Esophagus (tissue), 2 donors: ENCODE measurements around the gene ZBTB47. TPM values are rescaled to one million over a fixed set of nuclear protein-coding genes. Genes with fewer than 3 reads are reported as not detected.

Experiments
- H3K27ac ChIP-seq, 2 donors: one replicate each; pipeline ENCODE4 v1.5.1; 2013; ENCODE audit warnings: low read depth in 2 of 2, mild to moderate bottlenecking in 2 of 2, inconsistent platforms in 1 of 2, low read length in 1 of 2, moderate library complexity in 1 of 2
- H3K27me3 ChIP-seq, 2 donors: one replicate each; pipeline ENCODE4 v1.6.1; 2013; ENCODE audit warnings: low read length in 2 of 2, control low read depth in 1 of 2, mild to moderate bottlenecking in 1 of 2; ENCODE audit not compliant: insufficient read depth in 2 of 2, control insufficient read depth in 1 of 2
- H3K36me3 ChIP-seq, 2 donors: one replicate each; pipeline ENCODE4 v1.6.1; 2013; ENCODE audit warnings: low read length in 1 of 2; ENCODE audit not compliant: control insufficient read depth in 2 of 2, insufficient read depth in 2 of 2
- H3K4me1 ChIP-seq, 2 donors: one replicate each; pipeline ENCODE4 v1.6.1; 2013; ENCODE audit warnings: low read length in 1 of 2; ENCODE audit not compliant: control insufficient read depth in 2 of 2, insufficient read depth in 2 of 2
- H3K4me3 ChIP-seq, 2 donors: one replicate each; pipeline ENCODE4 v1.5.1; 2013; ENCODE audit warnings: low read length in 2 of 2, mild to moderate bottlenecking in 2 of 2, low read depth in 1 of 2, moderate library complexity in 1 of 2
- H3K9me3 ChIP-seq, 2 donors: one replicate each; pipeline ENCODE4 v1.6.1; 2013; ENCODE audit warnings: mild to moderate bottlenecking in 2 of 2, low read depth in 1 of 2, low read length in 1 of 2, moderate library complexity in 1 of 2; ENCODE audit not compliant: control insufficient read depth in 2 of 2, insufficient read depth in 1 of 2
- WGBS, 2 donors: extraction: QIAGEN DNeasy Blood & Tissue Kit; methylation state at CpG; one replicate each; pipeline ENCODE4 v1.1.7; 2013; 5-methylcytosine and 5-hydroxymethylcytosine counted together
- polyA plus RNA-seq, 2 donors: library from polyadenylated mRNA; stranded (reverse); fragments of 200-250 nt; gene quantifications; one replicate each; pipeline ENCODE4 v1.2.3, GENCODE V29; 2013
- donor health status: healthy with polysubstance abuse.
- donor health status: Bipolar disorder and iron deficiency.

ZBTB47 gene
- polyA plus RNA-seq, 2 donors = 3.5 to 6.0 TPM

DNA sequence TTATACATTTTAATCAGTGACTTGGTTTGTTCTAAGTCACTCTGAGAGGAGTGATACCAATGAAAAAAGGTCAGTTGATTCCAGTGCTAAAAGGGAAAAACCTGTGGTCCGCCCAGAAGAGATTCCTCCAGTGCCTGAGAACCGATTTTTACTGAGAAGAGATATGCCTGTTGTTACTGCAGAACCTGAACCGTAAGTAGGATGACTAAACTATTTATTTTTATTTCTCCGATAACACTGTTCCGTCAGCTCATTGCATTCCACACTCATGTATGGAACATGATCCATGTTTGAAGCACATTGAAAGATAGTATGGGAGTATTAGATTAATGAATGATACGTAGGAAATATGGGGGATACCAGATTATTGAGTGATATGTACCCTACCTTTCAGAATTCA, 20.0 kb upstream of the ZBTB47 start:
- no peaks in the 10 kb centered on the region for H3K9me3 ChIP-seq
- 91 to 95% methylated on average over 6 of the region's 6 CpGs for WGBS, 2 donors
- no peak overlapping the region for H3K27ac ChIP-seq
- H3K4me3 ChIP-seq = no peak overlapping the region
- H3K4me1 ChIP-seq = no peaks in the 10 kb centered on the region
- H3K27me3 ChIP-seq = no peaks in the 10 kb centered on the region
- peaks cover 0 to 13% of the 10 kb centered on the region in 2 donors for H3K36me3 ChIP-seq

DNA sequence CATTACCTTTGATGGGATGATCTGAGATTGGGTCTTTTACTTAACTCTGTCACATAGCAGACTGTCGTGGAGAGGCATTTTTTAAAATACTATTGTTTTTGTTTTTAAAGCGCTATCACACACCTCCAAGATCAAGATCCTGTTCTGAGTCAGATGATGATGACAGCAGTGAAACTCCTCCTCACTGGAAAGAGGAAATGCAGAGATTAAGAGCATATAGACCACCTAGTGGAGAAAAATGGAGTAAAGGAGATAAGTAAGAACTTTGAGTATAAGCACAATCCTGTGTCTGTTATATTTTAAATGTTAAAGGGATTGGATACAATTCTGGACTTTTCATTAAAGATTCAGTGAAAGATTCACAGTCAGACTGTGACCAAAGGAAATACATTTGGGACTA, 18.4 kb upstream of the ZBTB47 start:
- Histone ChIP-seq H3K4me1 (no peaks in the 10 kb centered on the region), H3K27ac (no peak overlapping the region), H3K27me3 (no peaks in the 10 kb centered on the region), H3K4me3 (no peak overlapping the region), H3K36me3 (peaks cover 0 to 20% of the 10 kb centered on the region in 2 donors), H3K9me3 (no peaks in the 10 kb centered on the region)
- 86% methylated on average over 2 of the region's 2 CpGs for WGBS, 2 donors

DNA sequence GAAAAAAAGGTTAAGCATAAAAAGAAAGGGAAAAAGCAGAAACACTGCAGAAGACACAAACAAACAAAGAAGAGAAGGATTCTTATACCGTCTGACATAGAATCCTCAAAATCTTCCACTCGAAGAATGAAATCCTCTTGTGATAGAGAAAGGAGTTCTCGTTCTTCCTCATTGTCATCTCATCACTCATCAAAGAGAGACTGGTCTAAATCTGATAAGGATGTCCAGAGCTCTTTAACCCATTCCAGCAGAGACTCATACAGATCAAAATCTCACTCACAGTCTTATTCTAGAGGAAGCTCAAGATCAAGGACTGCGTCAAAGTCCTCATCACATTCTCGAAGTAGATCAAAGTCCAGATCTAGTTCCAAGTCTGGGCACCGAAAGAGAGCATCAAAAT, 16.5 kb upstream of the ZBTB47 start:
- Histone ChIP-seq H3K9me3 (no peaks in the 10 kb centered on the region), H3K27me3 (no peaks in the 10 kb centered on the region), H3K27ac (no peak overlapping the region), H3K4me1 (no peaks in the 10 kb centered on the region), H3K36me3 (peaks cover 4 to 21% of the 10 kb centered on the region in 2 donors), H3K4me3 (no peak overlapping the region)
- 87 to 91% methylated on average over 6 of the region's 6 CpGs for WGBS, 2 donors

DNA sequence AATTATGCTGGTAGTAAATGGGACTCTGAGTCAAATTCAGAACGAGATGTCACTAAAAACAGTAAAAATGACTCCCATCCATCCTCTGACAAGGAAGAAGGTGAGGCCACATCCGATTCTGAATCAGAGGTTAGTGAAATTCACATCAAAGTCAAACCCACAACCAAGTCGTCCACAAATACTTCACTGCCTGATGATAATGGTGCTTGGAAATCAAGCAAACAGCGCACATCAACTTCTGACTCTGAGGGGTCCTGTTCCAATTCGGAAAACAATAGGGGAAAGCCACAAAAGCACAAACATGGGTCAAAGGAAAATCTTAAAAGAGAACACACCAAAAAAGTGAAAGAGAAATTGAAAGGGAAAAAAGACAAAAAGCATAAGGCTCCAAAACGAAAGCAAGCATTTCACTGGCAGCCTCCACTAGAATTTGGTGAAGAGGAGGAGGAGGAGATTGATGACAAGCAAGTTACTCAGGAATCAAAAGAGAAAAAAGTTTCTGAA, 15.1 kb upstream of the ZBTB47 start:
- no peaks in the 10 kb centered on the region for H3K9me3 ChIP-seq
- peaks cover 7 to 21% of the 10 kb centered on the region in 2 donors for H3K36me3 ChIP-seq
- 68 to 70% methylated on average over 6 of the region's 6 CpGs for WGBS, 2 donors
- no peaks in the 10 kb centered on the region for H3K4me1 ChIP-seq
- no peaks in the 10 kb centered on the region for H3K27me3 ChIP-seq
- no peak overlapping the region for H3K4me3 ChIP-seq
- H3K27ac ChIP-seq = no peak overlapping the region

DNA sequence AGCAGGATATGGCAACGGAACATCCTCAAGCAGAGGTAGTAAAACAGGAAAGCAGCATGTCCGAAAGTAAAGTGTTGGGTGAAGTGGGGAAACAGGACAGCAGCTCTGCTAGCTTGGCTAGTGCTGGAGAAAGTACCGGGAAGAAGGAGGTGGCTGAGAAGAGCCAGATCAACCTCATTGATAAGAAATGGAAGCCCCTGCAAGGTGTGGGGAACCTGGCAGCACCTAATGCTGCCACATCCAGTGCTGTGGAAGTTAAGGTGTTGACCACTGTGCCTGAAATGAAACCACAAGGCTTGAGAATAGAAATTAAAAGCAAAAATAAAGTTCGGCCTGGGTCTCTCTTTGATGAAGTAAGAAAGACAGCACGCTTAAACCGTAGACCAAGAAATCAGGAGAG, 14.3 kb upstream of the ZBTB47 start:
- peaks cover 7 to 24% of the 10 kb centered on the region in 2 donors for H3K36me3 ChIP-seq
- H3K9me3 ChIP-seq = no peaks in the 10 kb centered on the region
- H3K4me3 ChIP-seq = no peak overlapping the region
- no peaks in the 10 kb centered on the region for H3K4me1 ChIP-seq
- no peaks in the 10 kb centered on the region for H3K27me3 ChIP-seq
- no peak overlapping the region for H3K27ac ChIP-seq
- WGBS, 2 donors = 87 to 88% methylated on average over 6 of the region's 6 CpGs

DNA sequence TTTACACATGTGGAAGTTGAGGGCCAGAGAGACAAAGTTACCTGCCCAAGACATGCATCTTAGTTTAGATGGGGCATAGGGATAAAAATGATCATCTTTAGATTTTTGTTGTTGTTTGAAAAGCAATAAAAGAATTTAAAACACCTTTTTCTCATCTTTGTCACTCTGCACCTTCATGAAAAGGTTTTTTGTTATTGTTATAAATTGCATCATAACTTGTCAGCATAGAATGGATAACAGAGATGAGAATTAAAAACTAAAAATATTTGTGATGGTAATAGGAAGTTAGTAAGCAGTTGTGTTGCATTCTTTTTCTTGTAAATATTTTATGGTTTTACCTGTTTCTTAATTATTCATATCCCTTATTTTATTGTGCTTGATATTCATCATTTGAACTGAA, 13.4 kb upstream of the ZBTB47 start:
- H3K36me3 ChIP-seq = peaks cover 15 to 29% of the 10 kb centered on the region in 2 donors
- H3K4me1 ChIP-seq = no peaks in the 10 kb centered on the region

DNA sequence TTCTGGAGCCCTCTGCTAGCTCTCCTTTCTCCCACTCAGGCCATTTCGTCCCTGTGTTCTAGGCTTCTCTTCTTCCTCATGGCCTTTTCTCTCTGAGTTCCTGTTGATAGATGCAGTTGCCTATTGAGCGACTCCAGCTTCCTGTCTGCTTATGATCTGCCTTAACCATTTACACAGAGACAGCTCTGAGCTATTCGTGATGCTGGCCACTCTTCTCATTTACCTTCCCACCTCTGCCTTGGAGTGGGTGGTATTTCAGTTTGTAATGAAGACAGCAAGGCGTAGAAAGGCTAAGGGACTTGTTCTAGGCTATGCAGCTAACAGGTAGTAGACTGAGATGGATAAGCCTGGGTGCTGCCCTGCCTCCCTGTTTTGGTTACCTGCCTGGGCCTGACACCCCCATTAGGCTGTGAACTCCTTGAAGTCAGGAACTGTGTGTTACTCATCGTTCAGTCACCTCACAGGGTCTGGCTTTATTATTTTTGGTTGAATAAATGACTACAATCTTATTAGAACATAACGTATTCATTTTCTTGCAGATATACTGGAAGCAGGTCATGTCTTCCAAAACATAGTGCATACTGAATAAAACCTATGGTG, 12.6 kb upstream of the ZBTB47 start:
- Histone ChIP-seq H3K36me3 (peaks cover 15 to 29% of the 10 kb centered on the region in 2 donors), H3K4me3 (no peak overlapping the region), H3K27me3 (no peaks in the 10 kb centered on the region), H3K4me1 (no peaks in the 10 kb centered on the region), H3K9me3 (no peaks in the 10 kb centered on the region), H3K27ac (no peak overlapping the region)
- WGBS, 2 donors = 79 to 89% methylated on average over 6 of the region's 6 CpGs

More for the DNA sequence above, 13.4 kb upstream of the ZBTB47 start:
- Histone ChIP-seq H3K27me3 (no peaks in the 10 kb centered on the region), H3K4me3 (no peak overlapping the region), H3K27ac (no peak overlapping the region), H3K9me3 (no peaks in the 10 kb centered on the region)

DNA sequence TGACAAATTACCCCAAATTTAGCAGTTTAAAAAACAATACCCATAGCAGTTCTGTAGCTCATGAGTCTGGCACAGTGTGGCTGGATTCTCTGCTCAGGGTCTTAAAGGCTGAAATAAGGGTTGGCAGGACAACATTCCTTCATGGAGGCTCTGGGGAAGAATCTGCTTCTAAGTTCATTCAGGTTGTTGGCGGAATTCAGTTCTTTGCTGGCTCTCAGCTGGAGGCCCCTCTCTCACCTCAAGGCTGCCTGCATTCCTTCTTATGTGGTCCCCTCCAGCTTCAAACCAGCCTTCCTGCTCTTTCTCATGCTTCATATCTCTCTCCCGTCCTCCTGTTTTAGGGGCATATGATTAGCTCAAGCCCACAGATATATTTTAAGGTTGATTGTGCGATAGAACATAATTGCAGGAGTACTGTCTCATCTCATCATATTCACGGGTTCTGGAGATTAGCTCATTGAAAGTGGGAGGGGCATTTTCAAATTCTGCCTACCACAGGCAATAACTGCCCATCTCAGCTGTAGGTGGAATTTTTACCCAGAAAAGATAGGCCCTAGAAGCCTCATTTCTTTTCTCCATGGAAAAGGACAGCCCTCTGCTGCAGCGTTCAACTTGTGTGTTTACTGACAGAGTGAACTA, 5.6 kb upstream of the ZBTB47 start:
- H3K4me1 ChIP-seq = peaks cover 7 to 15% of the 10 kb centered on the region in 2 donors
- H3K27ac ChIP-seq = no peak overlapping the region
- H3K36me3 ChIP-seq = peaks cover 7 to 17% of the 10 kb centered on the region in 2 donors
- 81 to 88% methylated on average over 5 of the region's 5 CpGs for WGBS, 2 donors
- H3K4me3 ChIP-seq = no peak overlapping the region
- no peaks in the 10 kb centered on the region for H3K27me3 ChIP-seq
- H3K9me3 ChIP-seq = no peaks in the 10 kb centered on the region

DNA sequence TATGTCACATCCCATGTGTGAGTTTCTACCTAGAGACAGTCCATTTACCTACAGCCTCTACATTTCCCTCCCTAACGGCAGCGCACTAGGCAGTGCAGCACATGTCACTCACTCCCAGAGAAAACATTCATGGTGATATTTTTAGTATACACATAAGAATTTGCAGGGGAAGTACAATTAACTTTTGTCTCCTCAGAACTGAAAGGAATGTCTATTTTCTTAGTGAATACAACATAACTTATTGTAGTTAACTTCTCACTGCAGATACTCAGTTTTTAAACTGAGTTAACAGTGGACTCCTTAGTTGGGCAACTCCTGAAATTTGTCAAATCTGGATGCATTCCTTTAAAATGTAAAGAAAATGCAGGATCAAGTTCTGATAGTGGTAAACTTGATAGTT, 4.5 kb upstream of the ZBTB47 start:
- H3K4me1 ChIP-seq = peaks cover 16 to 24% of the 10 kb centered on the region in 2 donors
- H3K36me3 ChIP-seq = peaks cover 7 to 14% of the 10 kb centered on the region in 2 donors
- 86% methylated on average over 2 of the region's 2 CpGs for WGBS, 2 donors

DNA sequence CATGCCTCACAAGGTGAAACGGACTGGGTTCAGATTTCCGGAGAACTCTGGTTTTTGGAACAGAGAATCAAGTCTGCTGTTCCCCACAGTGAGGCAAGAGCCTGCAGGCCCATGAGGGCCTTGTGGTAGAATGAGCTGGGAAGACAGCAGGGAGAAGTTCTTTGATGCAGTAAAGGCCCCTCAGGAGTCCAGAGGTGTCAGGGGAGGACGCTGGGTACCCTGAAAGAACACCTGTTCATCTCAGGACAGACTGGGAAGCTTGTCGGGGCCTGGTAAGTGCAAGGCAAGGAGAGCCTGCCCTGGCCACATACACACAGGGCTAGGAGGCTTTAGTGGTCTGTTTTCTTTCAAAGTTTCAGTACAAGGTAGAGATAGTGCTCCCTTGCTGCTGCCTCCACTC, 3.7 kb upstream of the ZBTB47 start:
- no peak overlapping the region for H3K4me3 ChIP-seq
- H3K27ac ChIP-seq = no peak overlapping the region
- no peaks in the 10 kb centered on the region for H3K27me3 ChIP-seq
- 77 to 83% methylated on average over 4 of the region's 4 CpGs for WGBS, 2 donors
- H3K4me1 ChIP-seq = peaks cover 16 to 25% of the 10 kb centered on the region in 2 donors
- no peaks in the 10 kb centered on the region for H3K9me3 ChIP-seq
- peaks cover 2 to 9% of the 10 kb centered on the region in 2 donors for H3K36me3 ChIP-seq

More for the DNA sequence above, 4.5 kb upstream of the ZBTB47 start:
- no peaks in the 10 kb centered on the region for H3K27me3 ChIP-seq
- no peak overlapping the region for H3K4me3 ChIP-seq
- H3K9me3 ChIP-seq = no peaks in the 10 kb centered on the region
- H3K27ac ChIP-seq = no peak overlapping the region
